ENCODE results near the gene ZNF714.

The ZNF714 gene

GRCh38 chr19:21117041-21117907, 35.3 kb downstream of the ZNF714 start:
- Histone ChIP-seq H3K79me2 (ENCODE audit: low read length) (no peaks in the 10 kb centered on the region), H3K9me2 (replicated peaks; ENCODE audit: insufficient read depth, low read length) (no peaks in the 10 kb centered on the region), H3K4me2 (ENCODE audit: low read depth, low read length) (no peak overlapping the region), H3K36me3 (replicated peaks; ENCODE audit: insufficient read depth, low read length) (no peaks in the 10 kb centered on the region), H3K9ac (ENCODE audit: low read length) (no peak overlapping the region), H3F3A (ENCODE audit: insufficient read depth, low read length) (no peaks in the 10 kb centered on the region), H3K27ac (ENCODE audit: low read length) (no peak overlapping the region), H4K20me1 (ENCODE audit: insufficient read depth, low read length) (no peaks in the 10 kb centered on the region), H3K27me3 (replicated peaks; ENCODE audit: insufficient read depth, low read length) (no peaks in the 10 kb centered on the region), H3K4me1 (ENCODE audit: low read length) (no peaks in the 10 kb centered on the region), H3K4me3 (ENCODE audit: low read length) (no peak overlapping the region), H3K9me3 (replicated peaks; ENCODE audit: insufficient read depth, low read length) (no peaks in the 10 kb centered on the region), H2AFZ (ENCODE audit: low read length) (no peak overlapping the region)
- no peak for TF ChIP-seq CTCF (IDR thresholded peaks at IDR 0.05; ENCODE audit: low read length)
- no peak for TF ChIP-seq EZH2 (optimal IDR thresholded peaks at IDR 0.05; ENCODE audit: low read depth, low read length)
- TF ChIP-seq EZH2phosphoT487 (IDR thresholded peaks at IDR 0.05; ENCODE audit: low read length): no peak
- DNase-seq: no peak

- H3K9ac ChIP-seq (ENCODE audit: low read length): no peak overlapping the region
- no peak overlapping the region for H3K27ac ChIP-seq (ENCODE audit: low read length)
- H2AFZ ChIP-seq (ENCODE audit: low read length): no peak overlapping the region
- TF ChIP-seq EZH2 (optimal IDR thresholded peaks at IDR 0.05; ENCODE audit: low read depth, low read length) (no peak), EZH2phosphoT487 (IDR thresholded peaks at IDR 0.05; ENCODE audit: low read length) (no peak), CTCF (IDR thresholded peaks at IDR 0.05; ENCODE audit: low read length) (no peak)
- no peaks in the 10 kb centered on the region for H3K27me3 ChIP-seq (replicated peaks; ENCODE audit: insufficient read depth, low read length)
- no peaks in the 10 kb centered on the region for H3K9me3 ChIP-seq (replicated peaks; ENCODE audit: insufficient read depth, low read length)
- no peaks in the 10 kb centered on the region for H3K4me1 ChIP-seq (ENCODE audit: low read length)
- no peaks in the 10 kb centered on the region for H3K79me2 ChIP-seq (ENCODE audit: low read length)
- no peak overlapping the region for H3K4me3 ChIP-seq (ENCODE audit: low read length)
- no peaks in the 10 kb centered on the region for H4K20me1 ChIP-seq (ENCODE audit: insufficient read depth, low read length)
- H3K36me3 ChIP-seq (replicated peaks; ENCODE audit: insufficient read depth, low read length): no peaks in the 10 kb centered on the region
- no peaks in the 10 kb centered on the region for H3F3A ChIP-seq (ENCODE audit: insufficient read depth, low read length)
- no peak overlapping the region for H3K4me2 ChIP-seq (ENCODE audit: low read depth, low read length)
- DNase-seq: no peak
- H3K9me2 ChIP-seq (replicated peaks; ENCODE audit: insufficient read depth, low read length): no peaks in the 10 kb centered on the region
These were observed 44.1 kb downstream of the ZNF714 start for GRCh38 chr19:21126078-21126477.

- H3K9me2 ChIP-seq (replicated peaks; ENCODE audit: insufficient read depth, low read length): no peaks in the 10 kb centered on the region
- no peaks in the 10 kb centered on the region for H3K36me3 ChIP-seq (replicated peaks; ENCODE audit: insufficient read depth, low read length)
- no peaks in the 10 kb centered on the region for H4K20me1 ChIP-seq (ENCODE audit: insufficient read depth, low read length)
- no peak for DNase-seq
- no peak overlapping the region for H2AFZ ChIP-seq (ENCODE audit: low read length)
- H3F3A ChIP-seq (ENCODE audit: insufficient read depth, low read length): no peaks in the 10 kb centered on the region
- no peak overlapping the region for H3K4me2 ChIP-seq (ENCODE audit: low read depth, low read length)
- no peaks in the 10 kb centered on the region for H3K9me3 ChIP-seq (replicated peaks; ENCODE audit: insufficient read depth, low read length)
- no peak for TF ChIP-seq CTCF (IDR thresholded peaks at IDR 0.05; ENCODE audit: low read length)
- no peak for TF ChIP-seq EZH2 (optimal IDR thresholded peaks at IDR 0.05; ENCODE audit: low read depth, low read length)
- TF ChIP-seq EZH2phosphoT487 (IDR thresholded peaks at IDR 0.05; ENCODE audit: low read length): no peak
- no peak overlapping the region for H3K4me3 ChIP-seq (ENCODE audit: low read length)
- H3K9ac ChIP-seq (ENCODE audit: low read length): no peak overlapping the region
- no peak overlapping the region for H3K27ac ChIP-seq (ENCODE audit: low read length)
- no peaks in the 10 kb centered on the region for H3K27me3 ChIP-seq (replicated peaks; ENCODE audit: insufficient read depth, low read length)
- no peaks in the 10 kb centered on the region for H3K4me1 ChIP-seq (ENCODE audit: low read length)
- H3K79me2 ChIP-seq (ENCODE audit: low read length): no peaks in the 10 kb centered on the region
These were observed 45.0 kb downstream of the ZNF714 start for GRCh38 chr19:21127001-21127400.

All from MM.1S (cell line).